Measurements from ENCODE around the gene TRHDE.
"Not testable (repeated sequence)": the region's sequence is repeated elsewhere in the genome, so short reads cannot be mapped to it uniquely, and the experiment has no call there.

The TRHDE gene

GRCh38 chr12:72612171-72612570 lies 340.0 kb downstream of the TRHDE start:
- no peak for DNase-seq

- DNase-seq: no peak
Measured at GRCh38 chr12:72618764-72619163, 346.6 kb downstream of the TRHDE start.

GRCh38 chr12:72622556-72622955 lies 350.4 kb downstream of the TRHDE start:
- no peak for DNase-seq

GRCh38 chr12:72631926-72632685 lies 359.9 kb downstream of the TRHDE start:
- no peak for DNase-seq

GRCh38 chr12:72642706-72643105 lies 370.5 kb downstream of the TRHDE start:
- DNase-seq: no peak

- no peak for DNase-seq
Measured at GRCh38 chr12:72647139-72647538, 375.0 kb downstream of the TRHDE start.

- no peak for DNase-seq
Measured at GRCh38 chr12:72658615-72659014, 386.4 kb downstream of the TRHDE start.

- not testable (repeated sequence) for DNase-seq
Measured at GRCh38 chr12:72660174-72660573, 388.0 kb downstream of the TRHDE start.

- no peak for DNase-seq
Measured at GRCh38 chr12:72673853-72674252, 401.7 kb downstream of the TRHDE start.

GRCh38 chr12:72676556-72676955 lies 404.4 kb downstream of the TRHDE start:
- DNase-seq: no peak

- DNase-seq: no peak
Measured at GRCh38 chr12:72677139-72677538, 405.0 kb downstream of the TRHDE start.

- no peak for DNase-seq
Measured at GRCh38 chr12:72677846-72678245, 405.7 kb downstream of the TRHDE start.

- no peak for DNase-seq
Measured at GRCh38 chr12:72679147-72679757, 407.1 kb downstream of the TRHDE start.

- no peak for DNase-seq
Measured at GRCh38 chr12:72681028-72681427, 408.9 kb downstream of the TRHDE start.

GRCh38 chr12:72684491-72684890 lies 412.3 kb downstream of the TRHDE start:
- no peak for DNase-seq

GRCh38 chr12:72692338-72692737 lies 420.2 kb downstream of the TRHDE start:
- no peak for DNase-seq

- no peak for DNase-seq
Measured at GRCh38 chr12:72694193-72694592, 422.0 kb downstream of the TRHDE start.

- DNase-seq: no peak
Measured at GRCh38 chr12:72699362-72699761, 427.2 kb downstream of the TRHDE start.

- not testable (repeated sequence) for DNase-seq
Measured at GRCh38 chr12:72712025-72712424, 439.9 kb downstream of the TRHDE start.

GRCh38 chr12:72716221-72716620 lies 444.1 kb downstream of the TRHDE start:
- no peak for DNase-seq

- DNase-seq: no peak
Measured at GRCh38 chr12:72717036-72717435, 444.9 kb downstream of the TRHDE start.
